ENCODE measurements around the gene TRNAU1AP. TPM values are rescaled to one million over a fixed set of nuclear protein-coding genes. Genes with fewer than 3 reads are reported as not detected.
"Not testable (repeated sequence)": the region's sequence is repeated elsewhere in the genome, so short reads cannot be mapped to it uniquely, and the experiment has no call there.

The TRNAU1AP gene
- total RNA-seq, 3 donors from 2014 or later (not counting 1 experiment from before 2014, with no cell fraction given), result 28.3 to 38.7 (median 32.1) TPM

DNA sequence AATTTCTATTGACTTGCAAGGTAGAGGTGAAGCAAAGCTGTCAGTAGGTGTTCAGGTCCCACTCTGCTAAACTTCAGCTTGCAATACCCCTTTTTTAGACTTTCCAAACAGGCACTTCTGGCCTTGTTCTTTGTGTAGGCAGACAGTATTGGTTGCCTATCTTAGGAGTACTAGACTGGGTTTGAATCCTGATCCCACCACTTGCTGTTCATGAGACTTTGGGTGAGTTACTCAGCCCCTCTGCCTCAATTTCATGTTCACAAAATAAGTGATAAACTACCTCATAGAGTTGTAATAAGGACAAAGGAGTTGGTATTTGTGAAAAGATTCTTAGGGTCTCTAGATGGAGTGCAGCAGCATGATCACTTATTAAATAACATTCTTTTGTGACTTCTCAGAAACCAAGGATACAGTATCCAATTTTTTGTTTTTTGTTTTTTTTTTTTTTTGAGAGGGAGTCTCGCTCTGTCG is 41.9 kb upstream of the TRNAU1AP start:
- H3K4me3 ChIP-seq (ENCODE audit: low read length), result no peak overlapping the region
- no peaks in the 10 kb centered on the region for H3K9me3 ChIP-seq (ENCODE audit: control insufficient read depth, insufficient read depth, low read length)
- H3K27me3 Mint-ChIP-seq (ENCODE audit: low read depth in 2 of 2), result no peaks in the 10 kb centered on the region
- intact Hi-C loops (cut with micrococcal nuclease), result no loop called here
- peak overlapping the region; percentile 97 to 99 for H3K27ac Mint-ChIP-seq
- WGBS (ENCODE audit: insufficient coverage), result 92% methylated on average over 2 of the region's 2 CpGs
- peaks cover 60% of the 10 kb centered on the region for H3K4me1 ChIP-seq (ENCODE audit: control insufficient read depth, insufficient read depth, low read length)
- no peak overlapping the region for H3K4me3 Mint-ChIP-seq
- H3K27me3 ChIP-seq (ENCODE audit: control insufficient read depth, insufficient read depth, low read length), result no peaks in the 10 kb centered on the region
- no peaks in the 10 kb centered on the region for H3K36me3 Mint-ChIP-seq
- TF ChIP-seq, protein P1, sequence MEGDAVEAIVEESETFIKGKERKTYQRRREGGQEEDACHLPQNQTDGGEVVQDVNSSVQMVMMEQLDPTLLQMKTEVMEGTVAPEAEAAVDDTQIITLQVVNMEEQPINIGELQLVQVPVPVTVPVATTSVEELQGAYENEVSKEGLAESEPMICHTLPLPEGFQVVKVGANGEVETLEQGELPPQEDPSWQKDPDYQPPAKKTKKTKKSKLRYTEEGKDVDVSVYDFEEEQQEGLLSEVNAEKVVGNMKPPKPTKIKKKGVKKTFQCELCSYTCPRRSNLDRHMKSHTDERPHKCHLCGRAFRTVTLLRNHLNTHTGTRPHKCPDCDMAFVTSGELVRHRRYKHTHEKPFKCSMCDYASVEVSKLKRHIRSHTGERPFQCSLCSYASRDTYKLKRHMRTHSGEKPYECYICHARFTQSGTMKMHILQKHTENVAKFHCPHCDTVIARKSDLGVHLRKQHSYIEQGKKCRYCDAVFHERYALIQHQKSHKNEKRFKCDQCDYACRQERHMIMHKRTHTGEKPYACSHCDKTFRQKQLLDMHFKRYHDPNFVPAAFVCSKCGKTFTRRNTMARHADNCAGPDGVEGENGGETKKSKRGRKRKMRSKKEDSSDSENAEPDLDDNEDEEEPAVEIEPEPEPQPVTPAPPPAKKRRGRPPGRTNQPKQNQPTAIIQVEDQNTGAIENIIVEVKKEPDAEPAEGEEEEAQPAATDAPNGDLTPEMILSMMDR (IDR thresholded peaks at IDR 0.05), result no peak
- peaks cover 57% of the 10 kb centered on the region for H3K36me3 ChIP-seq (ENCODE audit: control insufficient read depth, insufficient read depth, low read length)
- no peak for ATAC-seq
- H3K27ac ChIP-seq (ENCODE audit: low read length), result no peak overlapping the region
- H3K4me1 Mint-ChIP-seq, result peaks cover 54 to 57% of the 10 kb centered on the region in 2 donors
- no peak for DNase-seq
- H3K9me3 Mint-ChIP-seq, result no peaks in the 10 kb centered on the region

DNA sequence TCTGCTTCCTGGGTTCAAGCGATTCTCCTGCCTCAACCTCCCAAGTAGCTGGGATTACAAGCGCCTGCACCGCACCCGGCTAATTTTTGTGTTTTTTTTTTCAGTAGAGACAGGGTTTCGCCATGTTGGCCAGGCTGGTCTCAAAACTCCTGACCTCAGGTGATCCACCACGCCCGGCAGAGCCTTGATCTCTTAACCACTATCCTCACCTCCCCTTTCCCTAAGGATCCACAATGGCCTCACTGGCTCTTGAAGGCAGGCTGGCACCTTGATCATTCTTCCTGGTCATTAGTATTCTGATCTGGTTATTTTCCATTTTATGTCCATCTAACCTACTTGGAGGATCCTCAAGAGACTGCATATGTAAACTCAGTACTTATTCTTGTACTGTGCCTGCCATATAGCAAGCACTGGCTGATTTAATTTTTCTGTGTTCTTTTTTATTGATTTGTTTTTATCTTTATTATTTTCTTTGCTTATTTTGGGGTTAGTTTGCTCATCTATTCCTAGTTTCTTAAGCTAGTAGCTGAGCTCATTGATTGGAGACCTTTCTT is 40.8 kb upstream of the TRNAU1AP start:
- intact Hi-C loops (cut with micrococcal nuclease), result no loop called here
- H3K4me3 ChIP-seq (ENCODE audit: low read length), result no peak overlapping the region
- peaks cover 46 to 48% of the 10 kb centered on the region in 2 donors for H3K4me1 Mint-ChIP-seq
- H3K27ac Mint-ChIP-seq, result peak overlapping the region; percentile 67 to 75
- 86% methylated on average over 7 of the region's 7 CpGs for WGBS (ENCODE audit: insufficient coverage)
- peaks cover 57% of the 10 kb centered on the region for H3K36me3 ChIP-seq (ENCODE audit: control insufficient read depth, insufficient read depth, low read length)
- peaks cover 53% of the 10 kb centered on the region for H3K4me1 ChIP-seq (ENCODE audit: control insufficient read depth, insufficient read depth, low read length)
- DNase-seq, result no peak
- ATAC-seq, result no peak
- H3K27me3 ChIP-seq (ENCODE audit: control insufficient read depth, insufficient read depth, low read length), result no peaks in the 10 kb centered on the region
- H3K27me3 Mint-ChIP-seq (ENCODE audit: low read depth in 2 of 2), result no peaks in the 10 kb centered on the region
- peak overlapping the region; percentile 38 for H3K4me3 Mint-ChIP-seq
- H3K36me3 Mint-ChIP-seq, result no peaks in the 10 kb centered on the region
- TF ChIP-seq, protein P1 (IDR thresholded peaks at IDR 0.05), result no peak
- H3K9me3 Mint-ChIP-seq, result no peaks in the 10 kb centered on the region
- H3K9me3 ChIP-seq (ENCODE audit: control insufficient read depth, insufficient read depth, low read length), result no peaks in the 10 kb centered on the region
- no peak overlapping the region for H3K27ac ChIP-seq (ENCODE audit: low read length)

DNA sequence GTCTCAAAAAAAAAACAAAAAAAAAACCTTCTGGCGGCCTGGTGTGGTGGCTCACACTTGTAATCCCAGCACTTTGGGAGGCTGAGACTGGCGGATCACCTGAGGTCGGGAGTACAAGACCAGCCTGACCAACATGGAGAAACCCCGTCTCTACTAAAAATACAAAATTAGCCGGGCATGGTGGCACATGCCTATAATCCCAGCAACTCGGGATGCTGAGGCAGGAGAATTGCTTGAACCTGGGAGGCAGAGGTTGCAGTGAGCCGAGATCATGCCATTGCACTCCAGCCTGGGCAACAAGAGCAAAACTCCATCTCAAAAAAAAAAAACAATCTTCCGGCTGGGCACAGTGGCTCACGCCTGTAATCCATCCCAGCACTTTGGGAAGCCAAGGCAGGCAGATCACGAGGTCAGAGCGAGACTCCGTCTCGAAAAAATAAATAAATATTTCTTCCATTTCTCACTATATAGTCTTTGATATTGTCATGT is 38.4 kb upstream of the TRNAU1AP start:
- H3K27ac ChIP-seq (ENCODE audit: low read length); DNase-seq; H3K27me3 ChIP-seq (ENCODE audit: control insufficient read depth, insufficient read depth, low read length); H3K9me3 Mint-ChIP-seq; H3K27me3 Mint-ChIP-seq (ENCODE audit: low read depth in 2 of 2); H3K9me3 ChIP-seq (ENCODE audit: control insufficient read depth, insufficient read depth, low read length); H3K4me3 ChIP-seq (ENCODE audit: low read length); H3K4me3 Mint-ChIP-seq; H3K27ac Mint-ChIP-seq; H3K36me3 Mint-ChIP-seq; intact Hi-C loops (cut with micrococcal nuclease); ATAC-seq: not testable (repeated sequence)
- Histone ChIP-seq H3K4me1 (ENCODE audit: control insufficient read depth, insufficient read depth, low read length) (peaks cover 47% of the 10 kb centered on the region), H3K36me3 (ENCODE audit: control insufficient read depth, insufficient read depth, low read length) (peaks cover 42% of the 10 kb centered on the region)
- 93% methylated on average over 13 of the region's 13 CpGs for WGBS (ENCODE audit: insufficient coverage)
- peaks cover 42% of the 10 kb centered on the region in 2 donors for H3K4me1 Mint-ChIP-seq

DNA sequence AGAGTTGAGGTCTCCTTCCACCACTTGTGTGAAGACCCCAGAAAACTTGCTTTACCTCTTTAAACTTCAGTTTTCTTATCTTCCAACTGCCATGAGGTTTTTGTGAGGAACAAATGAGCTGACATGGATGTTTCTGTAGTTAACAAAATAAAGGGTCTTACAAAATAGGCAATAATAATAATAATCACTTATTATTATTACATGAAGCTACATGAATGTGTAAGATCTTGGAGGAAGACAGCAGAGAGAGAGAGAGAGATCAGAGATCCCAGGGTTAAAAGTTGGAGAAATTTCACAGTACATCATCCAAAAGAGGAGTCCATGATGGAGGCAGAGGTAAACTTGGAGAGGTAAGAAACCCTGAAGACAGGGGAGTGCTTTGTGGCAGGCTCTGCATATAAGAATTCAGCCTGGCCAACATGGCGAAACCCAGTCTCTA is 36.3 kb upstream of the TRNAU1AP start:
- Mint-ChIP-seq H3K9me3 (no peaks in the 10 kb centered on the region), H3K4me3 (no peak overlapping the region)

More for the DNA sequence above, 36.3 kb upstream of the TRNAU1AP start:
- TF ChIP-seq, protein P1 (IDR thresholded peaks at IDR 0.05), result no peak
- H3K9me3 ChIP-seq (ENCODE audit: control insufficient read depth, insufficient read depth, low read length), result no peaks in the 10 kb centered on the region
- ATAC-seq (no peak), DNase-seq (no peak)
- H3K36me3 ChIP-seq (ENCODE audit: control insufficient read depth, insufficient read depth, low read length), result peaks cover 24% of the 10 kb centered on the region
- no peak overlapping the region for H3K27ac ChIP-seq (ENCODE audit: low read length)
- H3K36me3 Mint-ChIP-seq, result no peaks in the 10 kb centered on the region
- H3K27me3 ChIP-seq (ENCODE audit: control insufficient read depth, insufficient read depth, low read length), result no peaks in the 10 kb centered on the region
- intact Hi-C loops (cut with micrococcal nuclease), result no loop called here
- peak overlapping the region; percentile 30 to 69 for H3K27ac Mint-ChIP-seq
- H3K4me3 ChIP-seq (ENCODE audit: low read length), result no peak overlapping the region
- peaks cover 32% of the 10 kb centered on the region for H3K4me1 ChIP-seq (ENCODE audit: control insufficient read depth, insufficient read depth, low read length)
- whole genome bisulfite sequencing (ENCODE audit: insufficient coverage), result 88% methylated on average over 1 of the region's 1 CpG
- no peaks in the 10 kb centered on the region for H3K27me3 Mint-ChIP-seq (ENCODE audit: low read depth in 2 of 2)
- H3K4me1 Mint-ChIP-seq, result peaks cover 25% of the 10 kb centered on the region in 2 donors

Data from natural killer cell (primary cell).